OCI-LY3 (cell line): ENCODE measurements around the gene KRTAP5-4.

Experiments
- CTCF ChIP-seq: fragments of 200-600, 300-600 bp; sonication (generic); IDR thresholded peaks from 2 replicates; pipeline ENCODE4 v1.5.1; 2014; ENCODE audit warnings: antibody characterized with exemption, low read length, low read depth
- EZH2phosphoT487 ChIP-seq: fragments of 200-600 bp; shearing (Covaris generic); IDR thresholded peaks from 2 replicates; pipeline ENCODE4 v1.6.1; 2018; ENCODE audit warnings: antibody characterized with exemption, mixed run types, low read depth

- TF ChIP-seq CTCF (peak; percentile 88), EZH2phosphoT487 (no peak)
Measured at GRCh38 chr11:1640076-1640946, 18.4 kb upstream of the KRTAP5-4 start.
